ENCODE results near the gene DIP2C.

DNA sequence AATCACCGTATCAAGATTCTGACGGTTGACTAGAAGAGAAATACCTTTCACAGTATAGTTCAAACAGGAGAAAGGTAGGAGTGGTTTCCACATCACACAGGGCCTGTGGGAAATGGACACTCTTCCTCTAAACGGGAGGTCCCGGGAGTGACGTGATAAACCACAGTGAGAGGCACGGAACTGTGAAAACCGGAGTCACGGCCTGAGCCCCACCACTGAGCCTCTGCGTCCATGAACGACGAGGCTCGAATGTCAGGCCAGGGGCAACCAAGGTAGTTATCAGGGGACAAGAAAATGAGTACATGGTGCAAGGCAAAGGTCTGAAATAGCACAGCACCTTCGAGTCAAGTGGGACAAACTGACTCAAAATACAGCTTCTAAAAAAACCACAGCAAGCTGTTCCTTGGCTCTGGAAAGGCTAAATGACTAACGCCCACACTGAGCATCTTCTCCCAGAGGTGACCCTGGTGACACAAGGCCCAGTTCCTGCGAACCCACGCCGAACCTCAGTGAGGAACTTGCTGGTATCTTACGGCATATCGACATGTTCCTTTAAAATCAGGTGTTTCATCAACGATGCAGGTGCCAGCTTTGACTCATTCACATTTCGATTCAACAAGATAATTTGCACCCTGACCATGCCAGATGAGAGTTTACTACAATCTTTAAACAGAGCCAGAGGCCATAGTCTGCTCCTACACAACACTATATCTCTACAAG, 99.3 kb downstream of the DIP2C start:
- TF ChIP-seq POLR2A (IDR thresholded peaks at IDR 0.05): no peak
- TF ChIP-seq, protein P1, sequence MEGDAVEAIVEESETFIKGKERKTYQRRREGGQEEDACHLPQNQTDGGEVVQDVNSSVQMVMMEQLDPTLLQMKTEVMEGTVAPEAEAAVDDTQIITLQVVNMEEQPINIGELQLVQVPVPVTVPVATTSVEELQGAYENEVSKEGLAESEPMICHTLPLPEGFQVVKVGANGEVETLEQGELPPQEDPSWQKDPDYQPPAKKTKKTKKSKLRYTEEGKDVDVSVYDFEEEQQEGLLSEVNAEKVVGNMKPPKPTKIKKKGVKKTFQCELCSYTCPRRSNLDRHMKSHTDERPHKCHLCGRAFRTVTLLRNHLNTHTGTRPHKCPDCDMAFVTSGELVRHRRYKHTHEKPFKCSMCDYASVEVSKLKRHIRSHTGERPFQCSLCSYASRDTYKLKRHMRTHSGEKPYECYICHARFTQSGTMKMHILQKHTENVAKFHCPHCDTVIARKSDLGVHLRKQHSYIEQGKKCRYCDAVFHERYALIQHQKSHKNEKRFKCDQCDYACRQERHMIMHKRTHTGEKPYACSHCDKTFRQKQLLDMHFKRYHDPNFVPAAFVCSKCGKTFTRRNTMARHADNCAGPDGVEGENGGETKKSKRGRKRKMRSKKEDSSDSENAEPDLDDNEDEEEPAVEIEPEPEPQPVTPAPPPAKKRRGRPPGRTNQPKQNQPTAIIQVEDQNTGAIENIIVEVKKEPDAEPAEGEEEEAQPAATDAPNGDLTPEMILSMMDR (IDR thresholded peaks at IDR 0.05): no peak

Measured in testis (tissue), 2 donors.